GM21390 (cell line): Measurements from ENCODE around the gene MRE11.

Source experiments
- ATAC-seq: cut with Tn5 transposase; IDR thresholded peaks from one replicate; pipeline ENCODE4 v1.9.1; 2021; ENCODE audit not compliant: unreplicated experiment

MRE11 gene

GRCh38 chr11:94493281-94494125 is at the start of gene MRE11, which contains the start of gene ANKRD49:
Gene MRE11, minus strand, starts transcription at chr11:94493844. Its CDS starts 1,043 bp downstream, at chr11:94492801.
Gene ANKRD49, plus strand, starts transcription at chr11:94493984. Its CDS starts 2,710 bp downstream, at chr11:94496694.
- ATAC-seq, result peak; percentile 100

- no peak for ATAC-seq
Measured at GRCh38 chr11:94539420-94539819, 45.8 kb upstream of the MRE11 start.

GRCh38 chr11:94537031-94537600 is 43.5 kb upstream of the MRE11 start:
- ATAC-seq, result no peak

GRCh38 chr11:94536386-94536785 is 42.7 kb upstream of the MRE11 start:
- no peak for ATAC-seq

GRCh38 chr11:94533696-94534630 is 40.3 kb upstream of the MRE11 start:
- no peak for ATAC-seq

- no peak for ATAC-seq
Measured at GRCh38 chr11:94533206-94533605, 39.6 kb upstream of the MRE11 start.

GRCh38 chr11:94532211-94532610 is 38.6 kb upstream of the MRE11 start:
- no peak for ATAC-seq

GRCh38 chr11:94528551-94528950 is 34.9 kb upstream of the MRE11 start:
- no peak for ATAC-seq

GRCh38 chr11:94526645-94527438 is 33.2 kb upstream of the MRE11 start:
- ATAC-seq, result no peak

- no peak for ATAC-seq
Measured at GRCh38 chr11:94525546-94526324, 32.1 kb upstream of the MRE11 start.

- ATAC-seq, result no peak
Measured at GRCh38 chr11:94524341-94524740, 30.7 kb upstream of the MRE11 start.

- ATAC-seq, result no peak
Measured at GRCh38 chr11:94521684-94522083, 28.0 kb upstream of the MRE11 start.

GRCh38 chr11:94519478-94520084 is 25.9 kb upstream of the MRE11 start:
- no peak for ATAC-seq

GRCh38 chr11:94518300-94518699 is 24.7 kb upstream of the MRE11 start:
- ATAC-seq, result no peak

GRCh38 chr11:94516725-94517124 is 23.1 kb upstream of the MRE11 start:
- ATAC-seq, result no peak

- no peak for ATAC-seq
Measured at GRCh38 chr11:94515398-94515797, 21.8 kb upstream of the MRE11 start.

- ATAC-seq, result no peak
Measured at GRCh38 chr11:94513091-94513490, 19.4 kb upstream of the MRE11 start.

- peak; percentile 88 for ATAC-seq
Measured at GRCh38 chr11:94511932-94512781, 18.5 kb upstream of the MRE11 start, which contains the start of gene C11orf97. Gene C11orf97, plus strand, starts transcription at chr11:94512461. Its CDS starts 68 bp downstream, at chr11:94512529.
